COR-L47 (cell line): ENCODE measurements around the gene MREG.

Experiments
- DNase-seq: peaks from one replicate; lab custom pipeline; 2025; lab: John Stamatoyannopoulos, UW

Gene MREG, protein sequence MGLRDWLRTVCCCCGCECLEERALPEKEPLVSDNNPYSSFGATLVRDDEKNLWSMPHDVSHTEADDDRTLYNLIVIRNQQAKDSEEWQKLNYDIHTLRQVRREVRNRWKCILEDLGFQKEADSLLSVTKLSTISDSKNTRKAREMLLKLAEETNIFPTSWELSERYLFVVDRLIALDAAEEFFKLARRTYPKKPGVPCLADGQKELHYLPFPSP

DNA sequence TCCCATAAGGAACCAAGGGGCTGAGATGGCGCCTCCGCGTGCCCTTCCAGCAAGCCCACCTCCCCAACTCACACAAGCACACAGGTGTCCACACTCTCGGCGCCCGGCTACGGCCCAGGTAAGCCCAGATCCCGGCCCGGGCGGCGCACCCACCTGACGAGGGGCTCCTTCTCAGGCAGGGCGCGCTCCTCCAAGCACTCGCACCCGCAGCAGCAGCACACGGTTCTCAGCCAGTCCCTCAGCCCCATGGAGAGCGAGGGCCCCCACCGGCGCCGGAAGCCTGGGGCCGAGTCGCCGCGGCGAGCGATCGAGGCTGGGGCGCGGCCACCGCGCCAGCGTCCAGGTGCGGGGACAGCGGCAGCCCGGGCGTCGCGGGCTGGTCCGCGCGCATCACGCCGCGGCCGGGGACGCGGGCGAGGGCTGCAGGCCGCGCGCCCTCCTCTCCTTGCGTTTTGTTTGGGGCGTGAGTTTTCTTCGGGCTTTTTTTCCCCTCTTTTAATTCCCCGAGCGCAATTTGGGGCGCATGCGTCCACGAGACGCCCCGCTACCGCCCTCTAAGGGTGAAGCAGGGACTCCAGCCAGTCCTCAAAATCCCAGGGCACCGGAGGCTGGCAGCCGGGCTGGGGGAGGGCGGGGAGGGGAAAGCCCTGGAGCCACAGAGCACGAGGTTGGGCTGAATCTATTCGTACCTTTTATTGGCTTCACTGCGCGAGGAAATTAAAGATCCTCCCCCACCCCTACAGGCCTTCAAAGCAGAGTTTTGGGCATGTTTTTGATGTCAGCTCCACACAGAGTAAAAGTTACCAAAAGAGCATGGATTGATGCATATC is at the start of gene MREG:
Gene MREG, minus strand, starts transcription at position 472 of the 830 bp plus-strand sequence. Its CDS starts 224 bp downstream, at position 248.
- DNase-seq: peak; percentile 83

DNA sequence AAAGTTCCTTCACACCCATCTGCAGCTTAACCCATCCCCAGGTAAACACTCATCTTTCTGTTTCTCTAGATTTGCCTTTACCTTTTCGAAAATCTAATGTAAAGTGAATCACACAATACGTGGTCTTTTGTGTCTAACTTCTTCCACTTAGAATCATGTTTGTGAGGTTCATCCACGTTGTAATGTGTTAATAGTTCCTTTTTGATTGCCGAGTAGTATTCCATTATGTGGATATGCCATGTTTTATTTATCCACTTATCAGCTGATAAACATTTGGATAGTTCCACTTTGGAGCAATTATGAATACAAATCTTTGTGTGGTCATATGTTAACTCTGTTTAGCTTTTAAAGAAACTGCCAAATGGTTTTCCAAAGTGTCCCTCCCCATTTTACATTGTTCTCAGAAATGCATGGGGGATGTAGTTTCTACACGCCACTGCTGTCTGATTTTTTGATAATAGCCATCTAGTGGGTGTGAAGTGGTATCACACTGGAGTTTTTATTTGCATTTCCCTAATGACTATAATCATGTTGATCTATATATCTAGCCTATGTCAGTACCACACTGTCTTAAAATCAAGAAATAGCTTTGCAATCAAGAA is 46.0 kb upstream of the MREG start:
- no peak for DNase-seq

DNA sequence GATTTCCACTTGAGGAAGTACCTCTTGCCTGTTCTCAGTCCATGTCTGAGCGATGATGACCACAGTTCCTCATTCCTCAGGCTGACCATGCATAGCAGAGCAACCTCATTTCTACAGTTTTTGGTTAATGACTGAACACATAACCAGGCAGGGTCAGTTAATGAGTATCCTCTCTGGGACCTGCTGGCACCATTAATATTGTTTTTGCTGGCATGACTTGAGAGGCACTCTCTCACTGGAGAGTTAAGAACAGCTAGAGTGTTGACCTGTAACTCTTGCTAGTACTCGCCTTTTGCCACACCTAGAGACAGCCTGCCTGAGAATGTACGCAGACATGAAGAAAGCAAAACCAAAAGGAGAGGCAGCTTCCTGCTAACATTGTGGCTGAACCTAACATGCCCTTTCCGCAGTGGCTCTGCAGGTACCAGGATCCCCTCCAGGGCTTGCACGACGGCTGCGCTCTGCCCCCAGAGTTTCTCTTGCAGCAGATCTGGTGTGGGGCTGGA is 44.4 kb upstream of the MREG start:
- DNase-seq: no peak

DNA sequence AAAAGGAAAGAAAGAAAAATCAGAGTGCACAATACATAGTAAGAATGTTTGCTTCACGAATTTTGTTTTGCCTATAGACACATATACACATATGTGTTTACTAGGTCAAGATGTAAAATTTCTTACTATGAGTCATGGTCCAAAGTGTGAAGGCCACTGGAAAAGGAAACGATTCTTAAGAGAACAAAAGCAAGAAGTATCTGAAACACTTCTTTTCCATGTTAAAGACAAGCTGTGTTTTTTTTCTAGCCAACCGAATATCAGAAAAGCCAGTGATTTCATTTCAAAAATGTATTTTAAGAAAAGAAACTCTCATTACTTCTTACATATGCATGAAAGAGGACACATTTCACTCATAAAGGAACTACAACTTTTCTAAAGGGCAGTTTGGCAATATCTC is 43.4 kb upstream of the MREG start:
- DNase-seq: no peak

DNA sequence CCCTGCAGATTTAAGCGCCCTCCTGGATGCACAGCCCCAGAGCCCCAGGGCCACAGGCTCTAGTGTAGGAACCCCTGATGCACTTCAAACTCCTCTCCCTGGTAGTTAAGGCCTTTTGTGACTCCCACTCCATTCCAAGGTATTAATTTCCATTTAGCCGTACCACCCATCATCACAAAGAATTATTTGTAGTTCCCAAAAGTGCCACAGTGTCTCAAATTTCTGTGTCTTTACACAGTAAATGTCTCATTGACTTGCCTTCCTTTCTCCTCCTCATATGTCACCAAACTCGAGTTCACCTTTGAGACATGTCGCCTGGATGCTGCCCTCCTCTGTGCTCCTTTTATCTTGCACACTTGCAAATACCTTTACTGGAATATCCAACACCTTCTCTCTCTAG is 42.3 kb upstream of the MREG start:
- DNase-seq: no peak

DNA sequence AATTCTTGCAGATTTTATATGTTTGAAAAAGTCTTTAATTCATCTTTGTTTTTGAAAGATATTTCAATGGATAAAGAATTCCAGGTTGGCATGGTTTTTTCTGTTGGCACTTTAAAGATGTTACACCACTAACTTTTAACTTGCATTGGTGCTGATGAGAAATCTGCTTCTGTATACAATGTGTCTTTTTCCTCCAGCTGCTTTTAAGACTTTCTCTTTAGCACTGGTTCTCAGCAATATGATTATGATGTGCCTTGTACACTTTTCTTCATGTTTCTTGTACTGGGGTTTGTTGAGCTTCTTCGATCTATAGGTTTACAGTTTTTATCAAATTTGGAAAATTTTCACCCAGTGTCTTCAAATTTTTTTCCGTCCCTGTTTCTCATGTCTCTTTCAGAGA is 39.1 kb upstream of the MREG start:
- no peak for DNase-seq

DNA sequence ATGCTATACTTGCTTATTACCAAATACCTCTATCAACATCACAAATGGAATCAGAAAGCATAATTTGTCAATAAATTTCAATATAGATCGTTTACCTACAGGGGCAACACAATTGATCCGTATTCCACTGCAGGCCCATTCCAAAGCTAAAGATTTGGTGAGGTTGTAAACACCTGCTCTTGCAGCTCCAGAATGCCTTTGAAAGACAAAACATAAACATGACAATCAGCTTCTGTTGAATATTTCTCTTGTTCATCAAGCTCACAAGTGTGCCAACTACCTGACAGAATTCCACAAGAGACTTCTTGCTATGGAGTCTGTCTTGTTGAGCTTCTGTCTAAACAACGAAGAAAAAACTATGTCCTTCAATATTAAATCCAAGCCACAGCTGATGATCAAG is 38.0 kb upstream of the MREG start:
- no peak for DNase-seq

DNA sequence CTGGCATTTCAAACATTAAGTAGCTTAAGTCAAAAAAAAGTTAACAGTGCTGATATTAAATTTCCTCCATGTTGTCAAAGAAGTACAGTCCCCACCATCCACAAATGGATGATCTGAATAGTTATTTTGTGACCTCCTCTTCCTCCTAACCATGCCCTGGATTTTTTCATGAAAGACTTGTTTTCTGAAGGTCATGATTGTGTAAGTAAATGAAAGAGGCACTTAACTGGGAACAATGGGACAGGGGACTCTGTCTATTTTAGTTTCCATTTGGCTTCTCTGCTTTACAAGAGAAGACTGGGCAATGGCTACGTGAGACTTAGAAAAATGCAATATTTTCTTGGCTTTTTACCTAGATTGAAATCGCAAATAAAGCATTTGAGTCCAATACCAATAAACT is 36.1 kb upstream of the MREG start:
- DNase-seq: no peak

DNA sequence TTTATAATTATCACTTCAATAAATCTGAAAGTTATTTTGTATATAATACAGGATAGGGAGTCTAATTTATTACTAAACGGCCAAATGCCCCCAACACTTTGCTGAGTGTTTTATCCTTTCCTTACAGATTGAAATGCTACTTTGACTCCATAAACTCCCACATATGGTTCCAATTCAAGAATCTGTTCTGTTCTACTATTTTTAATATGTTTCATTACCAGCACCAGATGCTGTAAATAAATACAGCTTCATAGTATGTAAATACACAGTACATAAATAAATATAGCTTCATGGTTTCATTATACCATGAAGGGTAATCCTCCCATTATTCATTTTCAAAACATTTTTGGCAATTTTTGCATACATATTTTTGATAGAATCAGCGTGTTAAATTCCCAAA is 34.0 kb upstream of the MREG start:
- no peak for DNase-seq

DNA sequence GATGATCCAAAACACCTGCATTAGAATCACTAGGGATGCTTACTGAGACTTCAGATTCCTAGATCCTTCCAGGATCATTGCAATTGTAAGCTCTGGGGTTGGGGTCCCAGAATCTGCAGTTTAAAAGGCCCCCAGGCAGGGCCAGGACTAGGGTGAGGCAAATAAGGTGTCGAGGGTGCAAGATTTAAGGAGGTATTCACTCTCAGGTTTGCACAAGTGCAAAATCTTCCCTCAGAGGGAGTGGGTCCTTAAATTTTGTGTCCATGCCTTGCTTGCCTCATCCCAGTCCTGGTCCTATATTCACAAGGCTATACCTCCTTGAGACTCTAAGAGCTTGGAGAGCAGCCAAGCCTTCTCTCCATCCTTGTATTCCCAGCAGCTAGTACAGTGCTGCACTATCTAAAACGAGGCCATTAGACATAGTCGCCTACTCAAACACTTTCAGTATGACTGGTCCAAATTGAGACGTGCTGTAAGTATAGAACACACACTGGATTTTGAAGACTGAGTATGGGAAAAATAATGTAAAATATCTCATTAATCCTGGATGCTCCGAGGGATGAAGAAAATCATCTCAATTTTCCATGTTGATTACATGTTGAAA is 31.6 kb upstream of the MREG start:
- no peak for DNase-seq

DNA sequence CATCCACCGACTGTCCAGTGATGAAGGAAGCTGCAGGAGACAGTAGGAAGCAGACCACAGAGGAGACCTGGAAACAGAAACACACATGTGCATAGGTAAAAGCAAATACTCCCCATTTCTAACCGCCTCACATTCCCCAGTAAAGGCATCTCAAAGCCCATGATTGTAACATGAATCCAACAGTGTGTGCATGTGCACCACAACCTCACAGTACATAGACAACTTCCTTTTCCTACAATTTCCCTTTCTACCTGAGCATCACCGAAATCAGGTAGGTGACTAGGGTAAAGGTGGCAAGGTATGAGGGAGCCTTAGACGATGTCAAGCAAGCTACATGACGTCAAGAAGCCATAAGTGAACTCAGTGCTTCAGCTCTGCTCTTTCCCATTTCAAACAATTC is 30.6 kb upstream of the MREG start:
- DNase-seq: no peak

DNA sequence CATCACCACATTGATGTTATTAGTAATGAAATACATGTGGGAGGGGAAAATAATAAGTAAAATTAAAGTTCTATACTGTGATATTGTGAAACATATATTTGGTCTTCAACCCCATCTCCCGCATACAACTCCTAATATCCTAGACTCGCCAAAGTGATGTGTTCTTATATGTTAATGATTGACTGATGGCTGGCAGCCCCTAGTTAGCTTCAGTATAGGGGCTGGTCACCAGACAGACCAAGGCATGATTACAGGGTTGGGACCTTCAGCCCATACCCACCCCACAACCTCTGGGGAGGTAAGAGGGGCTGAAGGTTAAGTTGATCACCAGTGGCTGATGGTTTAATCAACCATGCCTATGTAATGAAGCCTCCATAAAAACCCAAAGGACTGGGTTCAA is 28.1 kb upstream of the MREG start:
- no peak for DNase-seq

DNA sequence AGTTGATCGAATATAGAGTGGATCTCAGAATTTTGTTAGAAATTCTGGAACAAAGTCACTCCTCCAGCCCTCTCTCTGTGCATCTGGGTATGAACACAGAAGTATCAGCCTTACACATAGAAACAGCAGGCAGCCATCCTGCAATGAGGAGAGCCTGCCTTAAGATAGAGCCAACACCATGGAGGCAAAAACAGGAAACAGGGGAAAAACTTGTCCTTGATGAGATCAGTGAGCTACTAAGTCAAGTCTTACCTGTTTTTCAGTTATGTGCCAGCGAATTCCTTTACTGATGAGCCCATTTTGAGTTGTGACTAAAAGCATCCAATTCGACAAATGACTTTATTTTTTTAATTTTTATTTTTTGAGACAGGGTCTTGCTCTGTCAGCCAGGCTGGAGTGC is 26.6 kb upstream of the MREG start:
- DNase-seq: no peak

DNA sequence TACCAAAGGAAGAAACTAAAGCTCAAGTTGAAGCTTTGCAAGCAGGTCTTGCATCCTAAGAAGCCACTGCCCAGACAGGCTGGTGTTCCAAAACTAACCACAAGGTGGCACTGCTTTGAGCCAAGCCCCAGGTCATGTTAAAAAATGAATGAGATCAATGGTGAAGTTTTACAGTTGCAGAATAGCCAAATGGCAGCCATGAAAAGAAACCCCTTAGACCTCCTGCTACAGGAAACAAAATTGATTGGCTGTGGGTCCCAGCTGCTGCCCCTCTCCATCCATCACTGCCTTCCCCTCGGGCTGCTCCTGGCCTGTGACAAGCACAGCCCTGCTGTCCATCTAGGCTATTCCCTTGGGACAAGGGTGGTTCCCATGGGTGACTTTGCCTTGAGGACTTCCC is 20.7 kb upstream of the MREG start:
- peak; percentile 16 for DNase-seq

DNA sequence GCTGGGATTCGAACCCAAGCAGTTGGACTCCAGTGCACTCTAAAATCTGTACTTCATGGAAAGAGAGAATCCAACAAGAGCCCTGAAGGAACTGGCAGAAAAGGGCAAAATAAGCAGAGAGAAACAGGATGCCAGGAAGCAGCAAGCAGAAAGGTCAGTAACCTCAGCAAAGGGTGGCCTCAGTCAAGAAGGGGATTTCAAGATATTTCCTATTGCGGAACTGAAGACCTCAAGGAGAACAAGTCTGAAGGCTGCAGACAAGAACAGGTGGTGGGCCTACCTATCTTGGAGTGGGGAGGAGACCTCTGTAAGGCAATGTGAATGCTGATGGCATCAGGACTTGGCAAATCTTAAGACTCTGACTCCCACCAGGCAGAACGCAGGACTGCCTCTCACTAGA is 20.1 kb upstream of the MREG start:
- no peak for DNase-seq

DNA sequence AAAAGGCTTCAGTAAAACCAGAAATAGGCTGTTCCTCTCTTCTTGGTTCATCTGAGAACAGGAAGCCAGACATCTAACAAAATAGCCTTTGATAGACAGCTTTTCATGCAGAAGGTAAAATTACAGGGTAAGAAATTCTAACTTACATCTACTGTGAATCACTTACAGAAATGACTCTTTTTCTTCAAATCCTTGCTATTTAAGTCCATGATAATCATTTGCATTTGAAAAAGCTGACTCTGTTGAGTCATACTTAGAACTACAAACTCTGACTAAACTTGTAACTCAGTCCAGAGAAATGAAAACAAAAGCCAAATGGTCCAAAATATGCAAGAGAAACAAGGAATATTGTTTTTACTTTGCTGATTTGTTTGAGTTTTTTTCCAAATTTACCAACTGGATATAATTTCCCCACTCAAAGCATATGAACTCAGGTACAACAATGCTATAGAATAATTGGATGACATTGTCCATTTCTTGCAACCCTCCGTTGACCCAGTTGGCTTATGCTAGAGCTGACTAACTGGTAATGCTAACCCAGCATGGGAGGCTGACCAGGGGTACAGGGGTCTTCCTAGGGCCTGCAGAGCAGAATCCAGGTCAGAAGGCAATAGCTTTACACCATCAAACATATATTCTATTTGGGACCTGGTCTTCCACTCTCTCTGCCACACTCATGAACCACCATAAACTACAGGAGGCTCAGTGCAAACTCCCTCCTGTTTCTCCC is 18.8 kb upstream of the MREG start:
- no peak for DNase-seq

DNA sequence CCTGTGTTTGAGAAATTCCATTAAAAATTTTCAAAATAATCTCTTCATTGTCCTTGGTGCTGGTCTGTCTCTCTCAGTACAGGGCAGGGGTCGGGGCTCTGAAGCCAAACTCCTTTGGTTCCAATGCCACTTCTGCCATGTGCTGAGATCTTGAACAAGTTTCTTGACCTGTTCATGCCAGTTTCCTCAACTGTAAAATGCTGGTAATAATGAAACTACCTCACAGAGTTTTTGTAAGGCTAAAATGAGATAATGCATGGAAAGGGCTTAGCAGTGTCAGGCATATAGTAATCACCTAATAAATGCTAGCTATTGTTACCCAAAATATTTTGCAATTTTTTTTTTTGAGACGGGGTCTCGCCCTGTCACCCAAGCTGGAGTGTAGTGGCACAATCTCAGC is 16.9 kb upstream of the MREG start:
- DNase-seq: no peak

DNA sequence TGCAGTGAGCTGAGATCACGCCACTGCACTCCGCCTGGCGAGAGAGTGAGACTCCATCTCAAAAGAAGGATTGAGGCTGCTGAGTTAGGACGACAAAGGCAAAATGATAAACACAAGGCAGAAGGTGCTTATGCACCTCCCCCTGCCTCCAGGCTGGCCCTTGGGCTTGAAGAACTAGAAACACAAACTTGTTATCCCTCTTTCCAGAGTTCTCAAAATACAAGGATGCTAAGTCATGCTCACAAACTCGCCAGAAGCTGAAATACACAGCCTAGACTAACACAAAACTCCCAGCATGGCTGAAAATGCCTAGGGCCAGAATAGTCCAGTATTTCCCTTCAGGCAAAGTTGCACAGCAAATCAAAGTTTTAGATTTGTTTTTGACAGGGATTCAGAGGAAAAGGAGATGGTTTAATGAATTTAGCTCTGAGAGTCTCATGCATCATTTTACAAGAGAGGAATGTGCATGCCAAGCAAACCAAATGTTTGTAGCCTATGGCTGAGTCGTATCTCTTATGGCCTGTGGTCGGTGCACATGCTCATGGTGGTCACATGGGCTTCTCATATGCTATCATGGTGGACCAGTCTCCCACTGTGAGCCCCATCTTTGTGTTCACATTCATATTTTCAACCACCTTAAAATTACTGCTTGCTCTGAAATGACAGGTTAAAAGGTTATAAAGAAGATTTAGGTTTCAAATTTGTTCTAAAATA is 16.2 kb upstream of the MREG start:
- DNase-seq: no peak

DNA sequence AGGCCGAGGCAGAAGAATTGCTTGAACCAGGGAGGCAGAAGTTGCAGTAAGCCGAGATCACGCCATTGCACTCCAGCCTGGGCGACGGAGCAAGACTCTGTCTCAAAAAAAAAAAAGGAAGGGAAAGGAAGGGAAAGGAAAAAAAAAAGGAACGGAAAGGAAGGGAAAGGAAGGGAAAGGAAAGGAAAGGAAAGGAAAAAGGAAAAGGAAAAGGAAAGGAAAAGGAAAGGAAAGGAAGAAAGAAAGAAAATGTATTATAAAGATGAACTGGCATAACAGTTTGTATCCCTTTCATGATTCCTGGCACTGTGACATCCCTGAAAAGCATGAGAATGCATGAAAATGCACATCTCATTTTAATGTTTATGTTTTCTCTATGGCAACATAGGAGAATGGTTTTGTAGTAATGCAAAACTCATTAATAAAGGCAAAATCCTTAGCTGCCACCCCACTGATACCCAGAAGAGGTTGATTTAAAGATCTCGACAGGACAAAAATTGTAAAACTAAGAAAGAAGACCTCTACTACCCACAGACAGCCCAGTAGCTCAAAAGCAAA is 11.5 kb upstream of the MREG start:
- DNase-seq: no peak

DNA sequence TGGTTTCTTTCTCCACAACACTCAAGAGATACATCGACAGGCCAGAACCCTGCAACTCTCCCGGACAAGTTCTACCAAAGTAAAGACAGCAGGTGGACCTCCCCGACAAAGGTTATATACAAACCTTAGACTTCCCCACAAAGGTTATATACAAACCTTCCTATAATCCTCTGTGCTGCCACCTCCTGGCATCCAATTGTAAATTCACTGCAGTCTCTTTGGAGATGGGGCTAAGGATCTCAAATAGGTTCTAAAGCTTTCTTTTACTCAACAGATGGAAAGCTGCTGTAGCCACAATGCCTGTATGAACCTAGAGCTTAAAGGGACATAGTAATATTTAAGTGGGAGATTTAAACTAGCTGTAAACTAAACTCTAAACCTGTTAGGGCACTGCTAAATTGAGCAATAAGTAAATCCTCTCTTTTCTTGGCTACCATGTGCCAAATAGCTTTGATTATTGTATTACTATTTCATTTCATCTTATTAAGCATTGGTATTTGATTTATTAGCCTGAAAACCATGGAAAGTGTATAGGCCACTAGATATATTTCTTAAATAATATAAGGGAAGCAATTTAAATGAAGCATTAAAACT is 9.8 kb upstream of the MREG start:
- no peak for DNase-seq
